OCI-LY7 (cell line): ENCODE measurements around the gene ADAMTS17. TPM values are rescaled to one million over a fixed set of nuclear protein-coding genes. Genes with fewer than 3 reads are reported as not detected.

Experiments used
- BruUV-seq: library from RNA; stranded (reverse); fragments of 400-500 nt; replicated peaks from 2 replicates; lab custom pipeline; 2021; lab: Mats Ljungman, UMichigan
- CTCF ChIA-PET: fragments of 300-600 bp; sonication (Branson Sonifier 250); formaldehyde crosslinking; loops from one replicate; lab custom pipeline; 2022; ENCODE audit warnings: antibody characterized with exemption; ENCODE audit not compliant: unreplicated experiment; lab: Charles Lee
- POLR2A ChIA-PET: fragments of 300-600 bp; sonication (Branson Sonifier 250); formaldehyde crosslinking; loops from one replicate; lab custom pipeline; 2022; ENCODE audit warnings: antibody characterized with exemption; lab: Charles Lee
- DNase-seq: peaks from one replicate; pipeline ENCODE4 v3.0.0-alpha.2; 2015; ENCODE audit warnings: low spot score
- H2AFZ ChIP-seq: fragments of 200-600 bp; sonication (generic), shearing (Covaris generic); 2 replicates; pipeline ENCODE4 v1.6.1; 2014; ENCODE audit warnings: mild to moderate bottlenecking, antibody characterized with exemption, low read length, moderate library complexity
- H3K27ac ChIP-seq: fragments of 200-600 bp; sonication (generic); 2 replicates; pipeline ENCODE4 v1.5.1; 2014; ENCODE audit warnings: mixed run types, low read depth, mild to moderate bottlenecking, moderate library complexity, low read length, inconsistent platforms; ENCODE audit not compliant: poor library complexity, severe bottlenecking
- H3K36me3 ChIP-seq: fragments of 200-600 bp; sonication (generic); 2 replicates; pipeline ENCODE4 v1.6.1; 2014; ENCODE audit warnings: mild to moderate bottlenecking, antibody characterized with exemption, low read length, moderate library complexity, mixed read lengths; ENCODE audit not compliant: insufficient read depth
- H3K4me1 ChIP-seq: fragments of 200-600 bp; sonication (generic); 2 replicates; pipeline ENCODE4 v1.5.1; 2014; ENCODE audit warnings: mild to moderate bottlenecking, low read length; ENCODE audit not compliant: insufficient read depth, poor library complexity, severe bottlenecking
- H3K4me2 ChIP-seq: fragments of 200-600 bp; sonication (generic); 2 replicates; pipeline ENCODE4 v1.6.1; 2014; ENCODE audit warnings: mild to moderate bottlenecking, low read length
- H3K4me3 ChIP-seq: fragments of 200-600 bp; sonication (generic); 2 replicates; pipeline ENCODE4 v1.5.1; 2014; ENCODE audit warnings: mild to moderate bottlenecking, low read depth, low read length; ENCODE audit not compliant: poor library complexity, severe bottlenecking
- H3K79me2 ChIP-seq: fragments of 200-600 bp; sonication (generic); 2 replicates; pipeline ENCODE4 v1.6.1; 2016; ENCODE audit warnings: low read depth, mild to moderate bottlenecking, low read length, moderate library complexity, mixed read lengths; ENCODE audit not compliant: insufficient read depth
- H3K9me2 ChIP-seq: fragments of 200-600 bp; sonication (generic); 2 replicates; pipeline ENCODE4 v1.6.1; 2016; ENCODE audit warnings: mild to moderate bottlenecking, low read length, mixed read lengths; ENCODE audit not compliant: insufficient read depth
- H3K9me3 ChIP-seq: fragments of 200-600 bp; sonication (generic); 2 replicates; pipeline ENCODE4 v1.6.1; 2014; ENCODE audit warnings: mild to moderate bottlenecking, mixed run types, low read length, mixed read lengths
- H4K20me1 ChIP-seq: fragments of 200-600 bp; sonication (generic); 2 replicates; pipeline ENCODE4 v1.6.1; 2014; ENCODE audit warnings: mild to moderate bottlenecking, antibody characterized with exemption, low read length, moderate library complexity, mixed read lengths; ENCODE audit not compliant: insufficient read depth
- CTCF ChIP-seq: fragments of 200-600 bp; sonication (generic); conservative IDR thresholded peaks from 2 replicates; pipeline ENCODE4 v1.5.1; 2014; ENCODE audit warnings: mild to moderate bottlenecking, antibody characterized with exemption, low read length, moderate library complexity, mixed read lengths
- EZH2phosphoT487 ChIP-seq: fragments of 200-600 bp; sonication (generic); IDR thresholded peaks from 2 replicates; pipeline ENCODE4 v1.6.1; 2018; ENCODE audit warnings: low read depth, borderline replicate concordance, mild to moderate bottlenecking, mixed run types, antibody characterized with exemption, low read length, moderate library complexity, mixed read lengths
- intact Hi-C: fragments of 100-400 bp; cut with micrococcal nuclease; formaldehyde crosslinking; loops from one replicate; pipeline ENCODE4 v1.10.0; 2022; ENCODE audit not compliant: unreplicated experiment
- total RNA-seq, 2 experiments: library from RNA; depleted of rRNA in 1 of 2; stranded (reverse); fragments of >200 nt in 1 of 2; shearing (Covaris generic) in 1 of 2; gene quantifications; 2 replicates each; pipeline ENCODE4 v1.2.3, GENCODE V29; 2014 to 2022

ADAMTS17 gene
- total RNA-seq, 2 experiments from 2014 or later, result not detected

DNA sequence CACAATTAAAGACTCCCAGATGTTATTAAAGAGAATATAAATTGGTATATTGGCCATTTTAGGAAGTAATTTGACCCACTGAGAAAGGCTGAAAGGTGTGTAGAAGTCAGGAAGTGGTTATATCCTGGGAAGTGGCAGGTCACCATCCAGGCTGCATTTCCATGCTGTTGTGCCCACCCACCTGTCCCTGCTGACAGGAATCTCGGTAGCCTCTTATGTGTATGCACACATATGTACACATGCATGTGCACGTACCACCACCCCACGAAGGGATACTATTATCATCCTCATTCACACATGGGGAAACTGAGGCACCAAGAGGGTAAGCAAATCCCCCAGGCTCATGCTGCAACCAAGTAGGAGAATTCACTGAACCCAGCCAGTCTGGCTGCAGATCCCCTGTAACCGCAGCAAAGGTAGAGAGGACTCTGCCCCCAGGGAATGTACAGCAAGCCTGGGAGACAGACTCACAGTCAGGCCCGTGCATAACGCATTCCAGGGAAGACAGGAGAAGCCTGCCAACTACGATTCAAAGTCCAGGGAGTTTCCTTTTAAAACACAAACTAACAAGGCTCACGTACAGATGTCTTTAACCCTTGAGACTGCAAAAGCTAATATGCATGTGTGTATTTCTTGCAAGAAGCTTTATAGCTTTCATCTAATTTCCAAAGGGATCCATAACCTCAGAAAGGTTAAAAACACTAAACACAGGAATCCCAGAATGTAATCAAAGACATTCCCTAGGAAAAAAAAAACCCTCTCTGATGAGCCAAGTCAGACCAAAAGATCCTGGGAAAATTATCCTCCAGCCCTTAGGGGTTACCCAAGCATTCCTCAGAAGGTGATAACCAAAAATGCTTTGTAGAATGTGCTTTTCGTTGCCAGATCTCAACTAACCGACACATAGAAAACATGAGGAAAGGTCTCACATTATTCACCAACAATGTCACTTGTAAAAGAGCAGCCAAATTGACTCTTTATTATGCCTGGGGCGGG lies 129.6 kb downstream of the ADAMTS17 start:
- CTCF ChIA-PET, result no interaction called here
- Histone ChIP-seq H3K27ac (no peak overlapping the region), H2AFZ (no peak overlapping the region), H3K4me2 (no peak overlapping the region), H3K4me1 (no peaks in the 10 kb centered on the region), H3K36me3 (no peaks in the 10 kb centered on the region), H4K20me1 (no peaks in the 10 kb centered on the region), H3K9me3 (no peaks in the 10 kb centered on the region), H3K4me3 (no peak overlapping the region), H3K79me2 (no peaks in the 10 kb centered on the region), H3K9me2 (no peaks in the 10 kb centered on the region)
- TF ChIP-seq EZH2phosphoT487 (no peak), CTCF (no peak)
- intact Hi-C loops, result no loop called here
- BruUV-seq, result no TSS peak
- no peak for DNase-seq
- POLR2A ChIA-PET, result no interaction called here

GRCh38 chr15:100210338-100210737 lies 131.4 kb downstream of the ADAMTS17 start:
- DNase-seq, result no peak
- CTCF ChIA-PET, result no interaction called here
- H3K4me2 ChIP-seq, result no peak overlapping the region
- H3K4me3 ChIP-seq, result no peak overlapping the region
- BruUV-seq, result no TSS peak
- no peaks in the 10 kb centered on the region for H3K36me3 ChIP-seq
- H3K27ac ChIP-seq, result no peak overlapping the region
- POLR2A ChIA-PET, result interaction anchor here (0.7 kb wide), 1 partner anchor 40 kb away, joined by 3 read pairs; no protein-coding TSS in a partner anchor
- H3K9me2 ChIP-seq, result no peaks in the 10 kb centered on the region
- H4K20me1 ChIP-seq, result no peaks in the 10 kb centered on the region
- no peaks in the 10 kb centered on the region for H3K79me2 ChIP-seq
- no peaks in the 10 kb centered on the region for H3K9me3 ChIP-seq
- H3K4me1 ChIP-seq, result no peaks in the 10 kb centered on the region
- TF ChIP-seq EZH2phosphoT487 (no peak), CTCF (no peak)
- H2AFZ ChIP-seq, result no peak overlapping the region
- intact Hi-C loops, result no loop called here
